GM18502 (cell line): ENCODE measurements around the gene STEAP2.
"Not testable (repeated sequence)": the region's sequence is repeated elsewhere in the genome, so short reads cannot be mapped to it uniquely, and the experiment has no call there.

ENCODE experiments used
- ATAC-seq: cut with Tn5 transposase; IDR thresholded peaks from one replicate; pipeline ENCODE4 v1.9.1; 2021; ENCODE audit warnings: mild to moderate bottlenecking; ENCODE audit not compliant: unreplicated experiment, poor library complexity

STEAP2 gene

DNA sequence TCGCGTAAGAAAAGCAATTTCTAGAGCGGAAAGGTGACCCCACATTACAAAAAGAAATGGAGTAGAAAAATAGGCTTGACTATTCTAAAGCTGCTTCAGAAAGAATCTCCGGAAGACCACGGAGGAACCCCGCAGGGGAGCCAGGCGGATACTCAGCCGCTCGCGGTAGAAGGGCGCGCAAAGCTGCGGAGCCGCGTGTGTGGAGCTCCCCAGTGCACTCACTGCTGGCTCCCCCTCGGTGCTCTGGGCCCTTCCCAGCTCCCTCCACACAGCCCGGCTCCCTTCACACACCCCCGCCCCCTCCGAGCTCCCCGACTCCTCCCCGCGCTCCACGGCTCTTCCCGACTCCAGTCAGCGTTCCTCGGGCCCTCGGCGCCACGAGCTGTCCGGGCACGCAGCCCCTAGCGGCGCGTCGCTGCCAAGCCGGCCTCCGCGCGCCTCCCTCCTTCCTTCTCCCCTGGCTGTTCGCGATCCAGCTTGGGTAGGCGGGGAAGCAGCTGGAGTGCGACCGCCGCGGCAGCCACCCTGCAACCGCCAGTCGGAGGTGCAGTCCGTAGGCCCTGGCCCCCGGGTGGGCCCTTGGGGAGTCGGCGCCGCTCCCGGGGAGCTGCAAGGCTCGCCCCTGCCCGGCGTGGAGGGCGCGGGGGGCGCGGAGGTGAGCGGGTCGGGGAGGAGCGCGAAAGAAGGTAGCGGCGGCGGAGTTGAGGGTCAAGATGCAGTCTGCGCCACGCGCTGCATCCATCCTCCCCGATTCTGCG, at the start of gene STEAP2:
STEAP2 (plus strand) TSS at position 350 of the 758 bp plus-strand sequence. CDS start 13,343 bp downstream, outside the sequence.
- peak; percentile 96 for ATAC-seq

DNA sequence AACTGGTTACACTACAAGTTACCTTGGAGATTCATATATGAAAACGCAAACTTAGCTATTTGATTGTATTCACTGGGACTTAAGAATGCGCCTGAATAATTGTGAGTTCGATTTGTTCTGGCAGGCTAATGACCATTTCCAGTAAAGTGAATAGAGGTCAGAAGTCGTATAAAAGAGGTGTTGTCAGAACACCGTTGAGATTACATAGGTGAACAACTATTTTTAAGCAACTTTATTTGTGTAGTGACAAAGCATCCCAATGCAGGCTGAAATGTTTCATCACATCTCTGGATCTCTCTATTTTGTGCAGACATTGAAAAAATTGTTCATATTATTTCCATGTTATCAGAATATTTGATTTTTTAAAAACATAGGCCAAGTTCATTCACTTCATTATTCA, 48.0 kb upstream of the STEAP2 start:
- ATAC-seq, result no peak

DNA sequence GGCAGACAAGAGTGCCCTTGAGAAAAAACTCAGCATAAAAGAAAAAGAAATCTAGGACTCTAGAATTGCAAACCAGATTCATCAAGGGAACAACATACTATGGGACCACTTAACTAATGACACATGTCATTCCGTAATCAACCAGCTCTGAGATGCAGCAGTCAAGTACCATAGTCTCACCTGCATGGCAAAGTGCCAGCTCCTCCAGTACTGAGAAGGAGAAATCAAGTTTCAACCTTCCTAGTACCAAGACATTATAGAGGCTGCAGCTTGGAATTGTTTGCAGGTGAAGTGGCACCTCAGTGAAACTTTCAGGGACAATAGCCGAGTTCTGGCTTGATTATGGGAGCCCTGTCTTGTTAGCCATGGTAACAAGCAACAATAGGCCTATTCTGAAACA, 45.8 kb upstream of the STEAP2 start:
- no peak for ATAC-seq

DNA sequence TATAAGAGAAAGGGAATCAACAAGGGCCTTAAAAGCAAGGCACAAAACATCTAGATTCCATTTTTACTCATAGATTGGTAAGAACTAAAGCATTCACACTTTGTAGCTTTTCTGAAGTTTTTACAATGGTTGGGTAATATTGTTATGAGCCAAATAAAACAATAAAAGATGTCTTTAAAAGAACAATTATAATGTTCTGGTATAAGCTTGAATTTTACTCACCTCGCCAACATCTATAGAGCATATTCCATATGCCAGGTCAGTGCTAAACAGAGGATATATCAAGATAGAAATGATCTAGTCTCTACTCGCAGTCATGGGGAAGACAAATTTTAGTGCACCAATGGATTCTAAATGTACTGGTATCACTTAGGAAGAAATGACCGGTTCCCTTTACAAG, 45.4 kb upstream of the STEAP2 start:
- ATAC-seq, result no peak

DNA sequence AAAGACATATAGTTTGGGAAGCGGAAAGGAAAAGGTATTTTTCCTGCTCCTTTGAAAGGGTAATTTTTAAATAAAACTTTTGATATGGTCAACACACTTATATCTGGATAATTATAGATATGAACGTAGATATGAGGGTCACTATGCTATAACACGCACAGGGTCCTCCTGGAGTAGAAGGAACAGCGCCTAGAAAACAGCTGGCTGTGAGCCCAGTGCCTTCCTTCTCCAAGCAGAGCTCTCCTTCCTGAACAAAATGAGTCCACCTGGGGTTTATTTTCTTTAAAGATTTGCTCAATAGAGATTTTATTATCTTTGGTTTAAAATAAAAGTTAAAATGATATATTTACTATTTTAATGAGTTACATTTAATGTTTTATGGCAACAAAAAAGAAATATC, 44.2 kb upstream of the STEAP2 start:
- ATAC-seq, result no peak

DNA sequence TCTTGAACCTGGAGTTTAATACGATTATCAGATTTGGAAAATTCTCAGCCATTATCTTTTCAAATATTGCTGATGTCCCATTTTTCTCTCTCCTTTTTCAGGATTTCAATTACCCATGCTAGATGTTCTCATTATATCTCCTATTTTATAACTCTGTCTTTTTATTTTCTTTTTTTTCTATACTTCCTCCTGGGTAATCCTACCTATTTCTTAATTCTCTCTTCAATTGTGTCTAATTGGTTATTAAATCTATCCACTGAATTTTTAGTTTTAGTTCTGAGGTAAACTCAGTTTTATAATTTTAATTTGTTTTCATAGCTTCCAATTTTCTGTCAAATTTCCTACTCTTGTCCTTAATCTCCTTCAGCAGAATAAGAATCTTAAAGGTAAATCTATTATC, 41.6 kb upstream of the STEAP2 start:
- no peak for ATAC-seq

DNA sequence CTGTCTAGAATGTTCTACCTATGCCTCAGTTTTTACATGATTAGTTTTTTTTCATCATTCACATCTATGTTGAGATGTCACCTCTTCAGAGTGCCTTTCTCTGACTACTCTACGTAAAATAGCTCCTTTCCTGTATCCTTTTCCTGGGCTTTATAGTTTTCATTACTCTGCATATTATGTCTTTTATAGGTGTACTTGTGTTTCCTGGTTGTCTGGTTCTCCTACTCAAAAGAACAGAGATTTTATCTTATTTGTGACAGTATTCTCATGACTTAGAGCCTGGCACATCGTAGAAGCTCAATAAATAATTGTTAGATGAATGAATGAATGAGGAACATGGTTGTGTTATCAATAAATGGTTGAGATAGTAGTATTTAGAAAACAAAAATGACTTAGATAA, 39.4 kb upstream of the STEAP2 start:
- ATAC-seq, result no peak

DNA sequence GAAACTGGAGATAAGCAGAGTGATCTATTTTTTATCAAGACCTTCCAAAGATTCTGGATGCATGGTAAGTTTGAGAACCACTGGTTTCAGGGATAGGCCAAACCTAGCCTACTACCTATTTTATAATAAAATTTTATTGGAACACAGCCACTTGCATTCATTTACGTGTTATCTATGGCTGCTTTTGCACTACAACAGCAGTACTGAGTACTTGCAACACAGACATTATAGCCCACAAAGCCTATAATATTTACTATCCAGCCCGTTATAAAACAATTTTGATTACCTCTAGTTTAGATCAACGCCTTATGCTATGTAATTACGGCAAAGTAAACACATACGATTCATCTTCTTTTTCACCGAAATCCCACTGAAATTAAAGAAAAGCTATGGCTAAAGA, 38.9 kb upstream of the STEAP2 start:
- no peak for ATAC-seq

DNA sequence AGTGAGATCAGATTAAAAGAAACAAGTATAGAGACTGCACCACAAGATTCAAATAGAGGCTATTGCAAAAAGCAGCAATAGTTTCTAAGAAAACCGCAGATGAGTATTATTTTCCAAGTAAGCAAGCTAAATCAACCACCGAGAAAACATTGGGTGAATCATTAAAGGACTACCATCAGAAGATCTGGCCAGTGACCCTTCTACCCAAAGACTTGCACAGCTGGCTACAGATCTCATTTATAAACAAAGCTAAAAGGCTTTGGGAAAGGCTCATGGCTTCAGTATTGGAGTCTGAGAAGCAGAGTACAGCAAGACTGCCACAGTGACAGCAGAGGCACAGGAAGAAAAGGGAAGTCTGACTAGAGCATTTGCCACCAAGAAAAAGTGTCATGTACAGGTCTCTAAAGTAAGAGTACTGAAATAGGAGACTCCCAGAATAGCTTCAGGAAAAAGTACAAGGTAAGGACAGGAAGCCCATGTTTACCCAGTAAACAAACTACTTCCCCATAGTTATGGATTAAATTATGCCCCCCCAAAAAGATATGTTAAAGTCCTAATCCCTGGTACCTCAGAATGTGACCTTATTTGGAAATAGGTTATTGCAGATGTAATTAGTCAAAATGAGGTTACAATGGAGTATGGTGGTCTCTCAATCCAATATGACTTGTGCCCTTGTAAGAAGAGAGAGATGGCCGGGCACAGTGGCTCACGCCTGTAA, 38.3 kb upstream of the STEAP2 start:
- peak; percentile 84 for ATAC-seq

DNA sequence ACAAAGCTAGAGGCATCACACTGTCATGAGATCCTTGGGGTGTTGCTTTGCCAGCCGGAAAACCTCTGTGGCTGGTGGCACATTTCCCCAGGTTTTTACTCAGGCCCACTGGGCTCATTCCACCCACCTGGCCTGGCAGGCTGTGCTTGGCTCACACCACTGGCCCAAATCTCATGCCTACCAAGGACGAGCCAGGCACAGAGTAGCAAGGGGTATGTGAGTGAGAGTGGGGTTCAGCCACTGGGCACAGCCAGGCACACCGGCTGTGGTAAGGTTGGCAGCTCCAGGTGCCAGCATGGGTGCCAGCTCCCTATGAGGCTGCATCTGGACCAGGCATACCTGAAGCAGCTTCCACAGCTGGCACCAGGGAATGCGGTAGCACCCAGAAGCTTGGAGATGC, 35.9 kb upstream of the STEAP2 start:
- ATAC-seq, result no peak

DNA sequence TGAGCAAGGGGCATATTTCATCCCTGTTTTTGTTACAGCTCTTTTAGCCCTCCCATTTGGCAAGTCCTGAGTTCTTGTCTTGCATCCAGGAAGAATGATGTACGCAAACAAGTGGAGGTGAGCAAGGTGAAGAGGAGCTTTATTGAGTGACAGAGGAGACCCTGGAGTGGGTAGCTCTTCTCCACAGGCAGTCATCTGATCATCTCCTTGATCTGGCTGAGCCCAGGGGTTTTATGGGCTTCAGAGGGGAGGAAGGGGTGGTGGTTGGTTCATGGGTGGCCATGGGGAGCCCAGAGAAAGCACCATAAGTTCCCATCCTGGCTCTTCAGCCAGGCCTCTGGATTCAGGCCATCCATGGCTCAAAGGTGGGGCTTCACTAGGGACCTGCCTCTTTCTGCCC, 35.3 kb upstream of the STEAP2 start:
- no peak for ATAC-seq

DNA sequence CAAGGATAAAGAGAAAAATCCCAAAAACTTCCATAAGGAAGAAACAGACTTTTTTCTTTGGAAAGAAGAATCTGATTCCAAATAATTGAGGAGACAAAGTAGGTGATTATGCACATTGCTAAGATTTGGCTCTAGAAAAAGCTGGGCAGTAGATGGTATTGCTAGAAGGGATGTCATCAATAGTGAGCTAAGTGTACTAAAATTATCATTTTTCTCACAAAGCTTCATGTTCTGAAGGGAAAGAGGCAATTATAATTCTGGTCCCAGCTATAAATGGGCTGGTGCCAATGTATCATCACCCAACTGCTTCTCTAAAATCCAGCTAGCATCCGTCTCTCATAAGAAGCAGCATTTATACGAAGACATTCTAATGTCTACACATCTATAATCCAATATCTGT, 33.4 kb upstream of the STEAP2 start:
- no peak for ATAC-seq

DNA sequence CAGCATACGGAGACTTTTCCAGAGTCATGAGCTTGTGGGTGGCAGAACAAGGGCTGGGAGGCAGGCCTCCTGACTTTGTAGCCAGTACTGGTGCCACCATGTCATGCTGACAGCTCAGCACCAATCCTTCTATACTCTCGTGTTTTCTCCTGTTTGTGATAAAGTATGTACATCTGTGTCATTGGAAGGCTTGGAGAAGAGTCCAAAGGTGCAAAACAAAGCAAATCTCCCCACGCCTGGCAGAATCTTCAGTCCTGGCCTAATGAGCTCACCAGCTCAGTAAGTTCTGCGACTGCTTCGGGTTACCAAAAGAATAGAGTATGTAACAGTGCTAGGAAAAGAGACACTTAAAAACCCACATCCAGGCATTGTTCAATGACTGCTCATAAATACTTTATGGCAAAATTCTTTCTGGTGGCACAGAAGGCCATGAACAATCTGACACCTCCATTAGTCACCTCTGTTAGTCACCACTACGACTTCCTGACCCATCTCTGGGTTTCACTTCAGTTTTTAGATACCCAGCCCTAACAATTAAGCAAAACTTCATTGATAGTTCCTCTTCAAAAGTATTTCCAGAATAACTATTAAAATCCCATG, 32.8 kb upstream of the STEAP2 start:
- ATAC-seq, result peak; percentile 99

DNA sequence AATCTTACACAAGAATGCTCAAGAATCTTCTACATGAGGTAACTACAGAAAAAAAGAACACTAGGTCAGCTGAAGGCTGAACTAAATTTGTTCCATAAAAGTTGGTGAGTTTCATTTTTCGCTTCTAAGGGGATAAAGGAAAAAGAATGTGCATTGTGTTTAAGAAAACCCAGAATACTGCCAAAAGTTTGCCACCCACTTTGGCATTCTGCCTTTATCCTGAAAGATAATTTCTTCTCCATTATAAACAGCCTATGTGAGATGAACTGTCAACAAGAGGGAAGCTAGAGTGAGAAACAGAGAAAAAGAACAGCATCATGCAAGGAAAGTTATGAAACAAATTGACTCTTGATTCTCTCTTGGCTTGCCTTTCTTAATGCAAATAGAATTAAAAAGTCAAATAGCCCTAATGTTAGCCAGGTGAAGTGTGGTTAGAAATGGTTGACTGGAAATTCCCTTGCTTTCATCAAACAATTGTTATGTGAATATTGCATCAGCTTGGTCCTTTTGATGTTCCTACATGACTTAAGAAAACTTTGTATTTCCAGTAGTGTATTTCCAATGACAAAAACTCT, 31.4 kb upstream of the STEAP2 start:
- no peak for ATAC-seq

DNA sequence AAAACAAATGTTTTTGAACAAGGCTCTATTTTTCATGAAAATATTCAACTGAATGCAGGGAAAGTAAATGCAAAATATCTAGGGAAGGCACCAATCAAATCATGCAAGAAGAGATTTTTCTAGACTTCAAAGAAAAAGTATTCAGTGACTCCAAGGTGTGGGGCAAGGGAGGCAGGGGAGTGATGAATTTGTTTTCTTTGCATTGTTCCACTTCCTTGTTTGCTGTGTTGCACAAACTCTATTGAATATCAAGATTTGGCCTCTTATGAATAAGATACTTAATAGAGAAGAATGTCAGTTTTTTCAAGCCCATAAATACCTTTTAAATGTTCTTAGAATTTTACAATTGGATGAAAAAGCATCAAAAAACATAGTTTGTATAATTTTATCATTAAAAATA, 30.9 kb upstream of the STEAP2 start:
- ATAC-seq, result no peak

DNA sequence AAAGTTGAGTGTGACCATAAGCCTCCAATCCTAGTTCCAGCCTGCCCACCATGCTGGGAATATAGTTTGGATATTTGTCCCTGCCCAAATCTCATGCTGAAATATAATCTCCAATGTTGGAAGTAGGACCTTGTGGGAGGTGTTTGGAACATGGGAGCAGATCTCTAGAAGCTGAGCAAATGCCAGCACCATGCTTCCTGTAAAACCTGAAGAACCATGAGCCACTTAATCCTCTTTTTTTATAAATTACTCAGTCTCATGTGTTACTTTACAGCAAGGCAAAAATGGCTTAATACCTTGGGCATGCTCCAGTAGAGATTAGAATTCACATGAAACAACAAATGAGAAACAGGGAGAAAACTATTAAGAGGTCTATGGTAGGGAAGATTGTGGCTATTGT, 30.1 kb upstream of the STEAP2 start:
- no peak for ATAC-seq

DNA sequence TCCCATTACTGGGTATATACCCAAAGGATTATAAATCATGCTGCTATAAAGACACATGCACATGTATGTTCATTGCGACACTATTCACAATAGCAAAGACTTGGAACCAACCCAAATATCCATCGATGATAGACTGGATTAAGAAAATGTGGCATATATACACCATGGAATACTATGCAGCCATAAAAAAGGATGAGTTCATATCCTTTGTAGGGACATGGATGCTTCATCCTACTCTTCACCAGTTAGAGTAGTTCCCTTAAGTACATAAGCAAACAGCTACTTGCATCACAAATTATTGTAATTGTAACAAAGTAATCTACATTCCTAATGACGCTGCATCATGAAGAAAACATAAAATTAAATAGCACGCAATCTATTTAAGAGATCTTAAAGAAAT, 25.2 kb upstream of the STEAP2 start:
- not testable (repeated sequence) for ATAC-seq

DNA sequence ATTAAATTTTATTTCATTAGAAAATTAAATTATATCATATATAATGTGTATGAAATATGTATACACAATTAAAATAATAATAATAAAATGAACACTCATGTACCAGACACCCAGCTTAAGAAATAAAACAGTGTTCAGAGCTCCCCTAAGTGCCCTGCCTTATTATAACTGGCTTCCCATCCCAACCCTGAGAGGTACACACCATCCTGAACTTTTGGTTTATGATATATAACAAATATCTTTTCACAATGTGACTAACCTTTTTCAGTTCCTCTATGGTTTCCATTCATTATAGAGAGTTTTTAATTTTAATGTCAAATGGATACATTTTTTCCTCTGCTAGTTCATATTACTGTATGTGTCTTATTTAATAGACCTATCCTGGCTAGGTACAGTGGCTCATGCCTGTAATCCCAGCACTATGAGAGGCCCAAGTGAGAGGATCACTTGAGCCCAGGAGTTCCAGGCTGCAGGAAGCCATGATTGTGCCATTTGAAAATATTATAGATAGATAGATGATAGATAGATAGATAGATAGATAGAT, 24.0 kb upstream of the STEAP2 start:
- no peak for ATAC-seq

DNA sequence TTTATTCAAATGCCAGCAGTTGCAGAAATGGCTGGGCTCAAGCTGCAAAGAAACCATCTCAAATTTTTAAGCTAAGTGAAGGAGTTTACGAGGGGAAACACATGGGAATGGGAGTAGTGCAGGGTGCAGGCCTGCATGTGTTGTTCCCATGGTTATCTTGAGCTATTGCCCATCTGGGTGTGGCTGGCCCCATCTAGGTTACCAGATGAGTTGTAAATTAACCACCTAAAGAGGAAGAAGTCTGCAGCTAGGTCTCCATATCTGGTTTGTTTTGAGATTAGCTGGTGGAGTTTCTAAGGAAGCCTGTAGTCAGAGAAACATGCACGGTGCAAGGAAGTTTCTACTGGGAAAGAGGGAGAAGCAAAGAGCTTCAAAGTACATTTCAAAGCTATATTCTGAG, 23.3 kb upstream of the STEAP2 start:
- peak; percentile 94 for ATAC-seq

DNA sequence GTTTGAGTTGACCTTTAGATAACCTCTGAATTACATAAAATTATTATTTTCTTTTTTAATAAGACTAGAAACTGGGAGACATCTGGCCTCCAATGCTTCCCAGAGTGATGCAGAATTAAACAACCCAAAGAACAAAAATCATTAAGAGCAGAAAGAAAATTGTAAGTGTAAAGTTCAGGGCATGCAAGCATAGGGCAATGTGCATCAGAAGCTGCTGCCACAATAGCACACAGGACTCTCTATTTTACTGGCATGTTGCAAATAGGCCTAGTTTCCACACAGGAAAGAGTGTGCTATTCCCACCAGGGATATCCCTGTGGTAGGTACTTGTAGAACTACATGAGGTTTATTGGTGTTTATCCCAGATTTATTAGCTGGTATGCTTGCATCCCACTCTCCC, 20.5 kb upstream of the STEAP2 start:
- no peak for ATAC-seq

DNA sequence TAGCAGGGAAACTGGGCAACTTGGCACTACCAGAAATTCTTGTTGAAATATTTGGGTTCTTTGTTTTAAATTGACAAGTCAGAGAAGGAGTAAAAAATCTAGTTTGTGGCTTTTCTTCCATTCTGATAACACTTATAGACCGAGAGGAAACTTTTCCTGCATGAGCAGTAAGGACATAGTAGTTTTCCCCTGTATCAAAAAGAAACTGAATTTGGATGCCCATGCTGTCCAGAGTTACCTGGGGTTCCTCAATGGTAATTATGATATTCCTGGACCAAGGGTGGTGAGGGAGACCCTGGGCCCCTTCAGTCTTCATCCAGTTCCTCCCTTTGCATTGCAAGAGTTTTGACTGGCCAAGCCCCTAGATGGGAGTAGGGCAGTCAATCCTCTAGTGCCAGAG, 19.9 kb upstream of the STEAP2 start:
- ATAC-seq, result no peak
